Astrocyte of the cerebellum (primary cell): ENCODE measurements around the gene IGF1.

Experiments used
- DNase-seq: peaks from one replicate; pipeline ENCODE4 v3.0.0-alpha.2; 2011; ENCODE audit warnings: low read depth
- H3K4me3 ChIP-seq: 2 replicates; pipeline ENCODE4 v1.5.1; 2011; ENCODE audit warnings: mild to moderate bottlenecking, low read depth, low read length, moderate library complexity
- CTCF ChIP-seq: IDR thresholded peaks from 2 replicates; pipeline ENCODE4 v1.5.1; 2012; ENCODE audit warnings: low read length, low read depth, moderate library complexity, mild to moderate bottlenecking; ENCODE audit errors: missing control alignments
- in situ Hi-C: cut with HindIII; loops from 2 replicates; pipeline ENCODE4 v1.10.0; 2017; ENCODE audit warnings: low sequenced_read_pairs

The IGF1 gene

DNA sequence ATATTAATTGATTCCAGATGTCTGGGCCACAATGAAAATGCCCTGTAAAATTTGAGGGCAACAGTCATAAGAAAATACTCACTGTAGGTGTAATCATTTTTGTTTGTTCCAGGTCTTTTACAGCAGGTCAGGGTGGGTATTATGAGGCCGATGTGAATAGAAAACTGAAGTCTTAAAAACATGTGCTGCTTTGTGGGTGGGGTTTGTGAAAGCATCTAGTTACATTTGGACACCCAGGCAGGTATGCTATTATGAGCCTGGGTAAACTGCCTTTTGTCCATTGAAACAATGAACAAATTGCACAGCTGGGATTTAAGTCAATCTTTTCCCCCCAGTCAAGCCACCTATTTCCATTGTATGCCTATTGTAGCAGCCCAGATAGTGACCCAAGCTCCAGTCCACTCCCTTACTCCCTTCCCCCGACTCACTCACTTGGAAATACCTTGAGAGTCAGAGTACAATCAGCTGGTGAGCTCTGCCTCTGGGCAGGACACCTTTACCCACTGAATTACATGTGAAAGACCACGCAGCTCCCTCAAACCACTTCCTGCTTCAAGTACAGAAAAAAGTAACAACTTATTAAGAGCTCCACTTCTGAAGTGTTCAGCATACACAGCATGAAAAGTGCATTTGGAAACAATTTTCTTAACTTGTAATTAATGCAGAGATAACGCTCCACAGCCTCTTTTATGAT is 1.8 kb downstream of the IGF1 start:
- TF ChIP-seq CTCF = no peak
- no peak overlapping the region for H3K4me3 ChIP-seq
- no peak for DNase-seq
- in situ Hi-C loops = no loop called here

DNA sequence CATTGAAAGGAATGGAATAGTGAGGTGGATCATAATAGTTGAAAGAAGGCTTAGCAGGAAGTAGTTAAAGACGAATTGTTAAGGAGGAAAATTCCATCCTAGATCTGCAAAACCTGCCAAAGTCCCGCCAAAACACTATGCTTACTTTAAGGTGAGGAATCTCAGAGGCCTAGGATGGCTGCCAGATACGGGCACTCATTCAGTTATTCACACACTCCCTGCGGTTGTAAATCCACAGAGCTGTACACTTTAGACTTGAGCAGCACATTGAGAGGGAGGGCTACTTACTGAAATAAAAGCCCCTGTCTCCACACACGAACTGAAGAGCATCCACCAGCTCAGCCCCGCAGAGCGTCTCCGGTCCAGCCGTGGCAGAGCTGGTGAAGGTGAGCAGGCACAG is 5.0 kb downstream of the IGF1 start:
- in situ Hi-C loops = no loop called here
- no peak for TF ChIP-seq CTCF
- H3K4me3 ChIP-seq = no peak overlapping the region
- DNase-seq = no peak

DNA sequence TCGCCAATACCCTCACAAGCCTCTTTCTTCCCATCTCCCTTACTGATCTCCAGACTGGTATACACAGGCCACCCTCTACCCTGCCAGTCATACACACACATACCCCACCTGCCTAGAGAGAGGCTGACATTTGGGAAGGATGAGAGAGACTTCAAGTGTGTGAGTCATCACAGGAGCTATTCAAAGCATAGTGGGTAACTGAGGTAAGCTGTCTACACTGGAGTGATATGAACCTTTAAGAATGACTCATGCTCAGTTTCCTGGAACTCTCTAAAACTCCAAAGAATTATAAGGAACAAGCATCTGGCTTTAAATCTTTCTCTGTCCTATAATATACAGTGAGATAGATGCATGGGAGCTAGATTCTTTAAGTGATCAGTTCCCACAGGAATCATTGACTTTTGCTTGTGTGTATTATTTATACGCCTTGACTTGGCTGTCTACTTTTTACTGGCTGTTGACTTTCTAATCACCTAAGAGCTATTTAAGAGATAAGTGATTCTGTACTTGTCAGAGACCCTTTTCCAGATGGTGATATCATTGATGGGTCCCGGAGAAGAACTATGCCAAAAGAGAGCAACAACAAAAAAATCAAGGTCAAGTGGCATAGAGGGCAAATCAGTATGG is 5.8 kb downstream of the IGF1 start:
- DNase-seq = no peak
- TF ChIP-seq CTCF = no peak

DNA sequence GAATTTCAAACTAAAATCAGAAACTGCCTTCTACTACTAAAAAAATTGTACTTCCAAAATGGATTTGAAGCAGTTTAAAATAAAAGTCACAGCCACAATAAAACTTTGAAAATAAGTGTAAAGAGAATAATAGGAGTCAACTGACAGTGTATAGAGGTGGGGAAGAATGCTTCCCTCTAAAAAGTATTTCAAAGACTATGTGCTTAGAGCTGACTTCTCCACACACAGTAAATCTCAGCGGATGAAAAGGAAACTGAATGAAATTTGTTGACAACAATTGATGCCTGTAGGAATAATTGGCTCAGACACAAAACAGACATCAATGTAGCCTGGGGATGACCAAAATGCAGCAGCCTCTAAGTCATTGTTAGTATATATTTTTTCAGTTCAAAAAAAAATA is 7.9 kb downstream of the IGF1 start:
- in situ Hi-C loops = no loop called here
- DNase-seq = no peak
- TF ChIP-seq CTCF = no peak
- H3K4me3 ChIP-seq = no peak overlapping the region

More for the DNA sequence above, 5.8 kb downstream of the IGF1 start:
- H3K4me3 ChIP-seq = no peak overlapping the region
- in situ Hi-C loops = no loop called here

- no peak for TF ChIP-seq CTCF
- in situ Hi-C loops = no loop called here
- DNase-seq = no peak
- H3K4me3 ChIP-seq = no peak overlapping the region
Observed at GRCh38 chr12:102471556-102471955, 8.8 kb downstream of the IGF1 start.

DNA sequence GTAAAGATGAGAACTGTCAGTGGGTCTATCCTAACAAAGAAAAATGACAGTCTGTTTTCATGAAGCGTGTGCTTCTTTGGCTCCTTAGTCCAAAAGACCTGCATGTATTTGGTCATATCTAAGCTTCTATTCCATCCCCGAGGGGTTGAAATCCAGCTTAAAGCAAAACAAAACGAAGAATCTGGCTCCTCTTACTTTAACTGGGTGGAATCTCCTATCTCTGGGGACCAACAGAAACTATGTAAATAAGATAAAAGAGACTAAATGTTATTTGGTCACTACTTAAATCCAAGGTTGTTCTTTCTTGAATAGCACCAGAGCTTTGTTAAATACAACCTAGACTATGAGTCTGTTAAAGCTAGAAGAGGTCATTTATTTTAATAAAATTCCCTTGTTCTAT is 9.4 kb downstream of the IGF1 start:
- TF ChIP-seq CTCF = no peak
- in situ Hi-C loops = no loop called here
- H3K4me3 ChIP-seq = no peak overlapping the region
- no peak for DNase-seq
